Endothelial cell of umbilical vein (primary cell): ENCODE measurements around the gene CNST. TPM values are rescaled to one million over a fixed set of nuclear protein-coding genes. Genes with fewer than 3 reads are reported as not detected.

ENCODE experiments used
- BruUV-seq: library from RNA; stranded (reverse); fragments of 400-500 nt; replicated peaks from 2 replicates; lab custom pipeline; 2021; lab: Mats Ljungman, UMichigan
- CTCF ChIA-PET: fragments of 300-600, 350-600 bp; sonication (Branson Sonifier 250); formaldehyde crosslinking; loops from one replicate; lab custom pipeline; 2021; ENCODE audit warnings: antibody characterized with exemption, inconsistent platforms; lab: Charles Lee
- POLR2A ChIA-PET: fragments of 300-600, 350-600 bp; sonication (Branson Sonifier 250); formaldehyde crosslinking; loops from one replicate; lab custom pipeline; 2021; ENCODE audit warnings: antibody characterized with exemption, inconsistent platforms; lab: Charles Lee
- DNase-seq: peaks from one replicate; pipeline ENCODE4 v3.0.0-alpha.2; 2011; ENCODE audit warnings: low read depth, low spot score
- FAIRE-seq: peaks from 2 replicates; lab custom pipeline; 2011; peaks lifted over from hg19 to GRCh38; lab: Jason Lieb, UNC
- H2AFZ ChIP-seq: 2 replicates; pipeline ENCODE4 v1.6.0; 2012; ENCODE audit warnings: low read depth, low read length, control low read depth, inconsistent platforms
- H3K27ac ChIP-seq: 2 replicates; pipeline ENCODE4 v1.5.1; 2011; ENCODE audit warnings: low read depth, mild to moderate bottlenecking, control low read depth, low read length, moderate library complexity; ENCODE audit not compliant: insufficient read depth
- H3K27me3 ChIP-seq, 2 experiments: 2 replicates each; pipeline versions ENCODE4 v1.6.0 to v1.6.1; 2011; ENCODE audit warnings: low read length in 2 of 2, mixed read lengths in 1 of 2; ENCODE audit not compliant: control insufficient read depth in 2 of 2, insufficient read depth in 2 of 2
- H3K36me3 ChIP-seq, 2 experiments: 2 replicates in 1 of 2; 3 replicates in 1 of 2; pipeline ENCODE4 v1.5.1; 2011; ENCODE audit warnings: low read length in 2 of 2, mild to moderate bottlenecking in 1 of 2, moderate library complexity in 1 of 2; ENCODE audit not compliant: control insufficient read depth in 2 of 2, insufficient read depth in 2 of 2; ENCODE audit errors: extremely low read depth in 1 of 2
- H3K4me1 ChIP-seq: 3 replicates; pipeline ENCODE4 v1.5.1; 2011; ENCODE audit warnings: mild to moderate bottlenecking, low read length; ENCODE audit not compliant: control insufficient read depth, insufficient read depth; ENCODE audit errors: extremely low read depth
- H3K4me2 ChIP-seq: 2 replicates; pipeline ENCODE4 v1.6.1; 2011; ENCODE audit warnings: low read length, control low read depth, mixed read lengths; ENCODE audit not compliant: insufficient read depth
- H3K4me3 ChIP-seq, 3 experiments: fragments of 200-600 bp in 1 of 3; sonication (generic), shearing (Covaris generic) in 1 of 3; replicated peaks in 1 of 3; 2 replicates each; pipeline ENCODE4 v1.5.1; 2011 to 2016; ENCODE audit warnings: control low read depth in 3 of 3, low read length in 3 of 3, mild to moderate bottlenecking in 2 of 3, inconsistent platforms in 1 of 3, low read depth in 1 of 3, moderate library complexity in 1 of 3; ENCODE audit not compliant: insufficient read depth in 1 of 3
- H3K79me2 ChIP-seq: 2 replicates; pipeline ENCODE4 v1.6.0; 2012; ENCODE audit warnings: low read length, inconsistent platforms; ENCODE audit not compliant: control insufficient read depth, insufficient read depth
- H3K9ac ChIP-seq: replicated peaks from 2 replicates; pipeline ENCODE3; 2011; ENCODE audit warnings: low read length, control low read depth; ENCODE audit not compliant: insufficient read depth; ENCODE audit errors: extremely low read depth
- H3K9me1 ChIP-seq: replicated peaks from 3 replicates; pipeline ENCODE4 v1.6.0; 2011; ENCODE audit warnings: mild to moderate bottlenecking, low read length; ENCODE audit not compliant: control insufficient read depth, insufficient read depth; ENCODE audit errors: extremely low read depth
- H3K9me3 ChIP-seq: replicated peaks from 2 replicates; pipeline ENCODE4 v1.5.1; 2012; ENCODE audit warnings: low read length, inconsistent platforms; ENCODE audit not compliant: control insufficient read depth, insufficient read depth
- H4K20me1 ChIP-seq: replicated peaks from 2 replicates; pipeline ENCODE3; 2011; ENCODE audit warnings: mild to moderate bottlenecking, low read length; ENCODE audit not compliant: control insufficient read depth, insufficient read depth; ENCODE audit errors: extremely low read depth
- CTCF ChIP-seq, 2 donors: IDR thresholded peaks; 1 replicate in 1 of 2; 2 replicates in 1 of 2; pipeline ENCODE4 v1.5.1; 2011; ENCODE audit warnings: low read length in 2 of 2, mild to moderate bottlenecking in 2 of 2, moderate library complexity in 2 of 2, control low read depth in 1 of 2, inconsistent platforms in 1 of 2, low read depth in 1 of 2; ENCODE audit not compliant: insufficient read depth in 1 of 2; ENCODE audit errors: extremely low read depth in 1 of 2
- EZH2 ChIP-seq: IDR thresholded peaks from 2 replicates; pipeline ENCODE4 v1.6.1; 2012; ENCODE audit warnings: borderline replicate concordance, low read depth, mild to moderate bottlenecking, moderate library complexity, low read length, inconsistent platforms; ENCODE audit not compliant: severe bottlenecking
- FOS ChIP-seq: IDR thresholded peaks from 2 replicates; pipeline ENCODE4 v1.6.1; 2011; ENCODE audit warnings: mild to moderate bottlenecking, low read length, moderate library complexity, borderline replicate concordance; ENCODE audit not compliant: insufficient read depth
- GATA2 ChIP-seq: IDR thresholded peaks from 2 replicates; pipeline ENCODE4 v1.7.0; 2011; ENCODE audit warnings: low read depth, mild to moderate bottlenecking, moderate library complexity, mixed read lengths, low read length; ENCODE audit not compliant: insufficient read length, insufficient read depth
- JUN ChIP-seq: IDR thresholded peaks from 2 replicates; pipeline ENCODE4 v1.6.1; 2011; ENCODE audit warnings: borderline replicate concordance, low read depth; ENCODE audit not compliant: insufficient read length, insufficient read depth
- MYC ChIP-seq: IDR thresholded peaks from one replicate; pipeline ENCODE4 v1.6.1; 2011; ENCODE audit warnings: mild to moderate bottlenecking, low read depth, low read length
- POLR2A ChIP-seq: IDR thresholded peaks from 2 replicates; pipeline ENCODE4 v1.6.1; 2012; ENCODE audit warnings: low read depth, mild to moderate bottlenecking, control low read depth, low read length
- POLR2AphosphoS5 ChIP-seq: IDR thresholded peaks from 2 replicates; pipeline ENCODE4 v1.6.1; 2012; ENCODE audit warnings: low read depth, mild to moderate bottlenecking, control low read depth, low read length, moderate library complexity; ENCODE audit not compliant: insufficient read depth
- dilution Hi-C: fragments of 300-500 bp; cut with MboI; formaldehyde crosslinking; loops from one replicate; pipeline ENCODE4 v1.15.0; 2019; ENCODE audit warnings: low sequenced_read_pairs; ENCODE audit not compliant: extremely low pct_ligation_motif_present
- intact Hi-C: fragments of 100-400 bp; cut with micrococcal nuclease; formaldehyde crosslinking; loops from one replicate; pipeline ENCODE4 v1.10.0; 2022
- polyA plus RNA-seq, 4 experiments: library from polyadenylated mRNA; depleted of rRNA in 3 of 4; stranded (reverse) in 3 of 4; unstranded in 1 of 4; fragments of >200 nt; gene quantifications; 2 replicates each; pipeline versions ENCODE4 v1.2.1 to v1.2.3, GENCODE V29; 2011 to 2012; ENCODE audit warnings: missing spikeins in 1 of 4
- total RNA-seq: library from RNA; stranded (reverse); gene quantifications from 2 replicates; pipeline ENCODE4 v1.2.3, GENCODE V29; 2021
- TF ChIP-seq, protein P1 (sequence below): IDR thresholded peaks from 2 replicates; pipeline ENCODE4 v1.6.1; 2011; ENCODE audit not compliant: insufficient read depth, insufficient read length

Gene CNST
- total and polyA plus RNA-seq, 2 donors (not counting 3 experiments of a cell fraction or from before 2014, with no cell fraction given): 6.3 to 18.1 TPM

DNA sequence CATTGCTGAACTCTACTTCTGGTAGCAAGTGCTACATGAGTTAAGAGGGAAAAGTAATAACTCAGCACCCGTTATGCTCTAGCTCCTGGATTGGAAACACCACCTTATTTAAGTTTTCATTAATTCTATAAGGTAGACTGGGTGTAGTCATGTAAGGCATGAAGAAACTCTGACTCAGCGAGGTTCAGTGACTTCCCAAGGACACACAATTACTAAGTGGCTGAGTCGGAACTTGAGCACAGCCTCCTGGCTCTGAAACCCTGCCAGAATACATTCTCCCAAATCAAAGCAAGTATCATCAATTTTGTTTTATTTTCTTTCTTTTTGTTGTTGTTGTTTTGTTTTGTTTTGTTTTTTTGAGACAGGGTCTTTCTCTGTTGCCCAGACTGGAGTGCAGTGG, 128.9 kb downstream of the CNST start:
- Histone ChIP-seq H3K4me3 (no peak overlapping the region), H3K4me2 (no peak overlapping the region), H2AFZ (no peak overlapping the region), H3K9ac (no peak overlapping the region), H3K4me1 (peaks cover 5% of the 10 kb centered on the region), H3K27ac (no peak overlapping the region), H3K9me1 (no peaks in the 10 kb centered on the region), H3K27me3 (no peaks in the 10 kb centered on the region), H3K79me2 (no peaks in the 10 kb centered on the region), H4K20me1 (no peaks in the 10 kb centered on the region), H3K9me3 (no peaks in the 10 kb centered on the region), H3K36me3 (no peaks in the 10 kb centered on the region)
- BruUV-seq: no TSS peak
- no peak for DNase-seq
- intact Hi-C loops: loop anchor here (5.0 kb wide), 2 partner anchors 678 to 1543 kb away; partner anchors contain the start of gene KIF26B
- TF ChIP-seq POLR2AphosphoS5 (no peak), FOS (no peak), EZH2 (no peak), GATA2 (no peak), POLR2A (no peak), CTCF (IDR thresholded peaks at IDR 0.05; ENCODE audit: extremely low read depth in 1 of 2, insufficient read depth in 1 of 2, low read depth in 1 of 2, low read length in 2 of 2) (no peak), MYC (no peak), JUN (no peak)
- TF ChIP-seq, protein P1, sequence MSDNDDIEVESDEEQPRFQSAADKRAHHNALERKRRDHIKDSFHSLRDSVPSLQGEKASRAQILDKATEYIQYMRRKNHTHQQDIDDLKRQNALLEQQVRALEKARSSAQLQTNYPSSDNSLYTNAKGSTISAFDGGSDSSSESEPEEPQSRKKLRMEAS: no peak
- dilution Hi-C loops: no loop called here
- POLR2A ChIA-PET: no interaction called here
- no peak for FAIRE-seq
- CTCF ChIA-PET: no interaction called here
